HepG2 (cell line): ENCODE data around the gene FAM78B. TPM values are rescaled to one million over a fixed set of nuclear protein-coding genes. Genes with fewer than 3 reads are reported as not detected.

Experiments
- ATAC-seq: fragments of 200-7000 bp; cut with Tn5 transposase; 3 replicates; pipeline ENCODE4 v1.9.1; 2020; ENCODE audit warnings: mild to moderate bottlenecking, moderate library complexity
- BruUV-seq: library from RNA; stranded (reverse); fragments of 400-500 nt; replicated peaks from 2 replicates; lab custom pipeline; 2021; lab: Mats Ljungman, UMichigan
- CTCF ChIA-PET: fragments of 300-600 bp; formaldehyde crosslinking; extraction: SDS; loops from one replicate; lab custom pipeline; 2021; ENCODE audit warnings: low total read pairs, inconsistent platforms, low intra/inter-chr PET ratio; lab: Yijun Ruan, JAX
- POLR2A ChIA-PET: fragments of 350-600 bp; sonication (Branson Sonifier 250); formaldehyde crosslinking; loops from one replicate; lab custom pipeline; 2020; ENCODE audit warnings: antibody characterized with exemption, inconsistent platforms; lab: Yijun Ruan, JAX
- DNase-seq: peaks from one replicate; pipeline ENCODE4 v3.0.0-alpha.2; 2015; ENCODE audit warnings: low spot score
- FAIRE-seq: peaks from 3 replicates; lab custom pipeline; 2011; peaks lifted over from hg19 to GRCh38; lab: Jason Lieb, UNC
- H2AFZ ChIP-seq: one replicate; pipeline ENCODE4 v1.6.1; 2011; ENCODE audit warnings: low read length, inconsistent platforms
- H3K27ac ChIP-seq: fragments of 300-600 bp; 3 replicates; pipeline ENCODE4 v1.8.0; 2011; ENCODE audit warnings: mixed run types, mild to moderate bottlenecking, mixed read lengths, low read length, inconsistent platforms; ENCODE audit not compliant: insufficient read depth; ENCODE audit errors: extremely low read length
- H3K27me3 ChIP-seq, 2 experiments: fragments of 200-600 bp in 1 of 2; 2 replicates in 1 of 2; 3 replicates in 1 of 2; pipeline versions ENCODE4 v1.6.0 to v1.8.0; 2011; ENCODE audit warnings: low read length in 2 of 2, mild to moderate bottlenecking in 2 of 2, moderate library complexity in 2 of 2, inconsistent platforms in 1 of 2; ENCODE audit not compliant: insufficient read depth in 2 of 2, control insufficient read depth in 1 of 2
- H3K36me3 ChIP-seq, 2 experiments: fragments of 200-600 bp in 1 of 2; replicated peaks in 1 of 2; 2 replicates in 1 of 2; 3 replicates in 1 of 2; pipeline versions ENCODE4 v1.5.1 to v1.8.0; 2011; ENCODE audit warnings: low read length in 2 of 2, inconsistent platforms in 1 of 2; ENCODE audit not compliant: insufficient read depth in 2 of 2, control insufficient read depth in 1 of 2
- H3K4me1 ChIP-seq: 2 replicates; pipeline ENCODE4 v1.5.1; 2012; ENCODE audit warnings: low read length, inconsistent platforms; ENCODE audit not compliant: insufficient read depth
- H3K4me2 ChIP-seq: 2 replicates; pipeline ENCODE4 v1.6.0; 2011; ENCODE audit warnings: low read depth, low read length, inconsistent platforms
- H3K4me3 ChIP-seq, 3 experiments: fragments of 200-600 bp in 1 of 3; sonication (generic), shearing (Covaris generic) in 1 of 3; replicated peaks in 1 of 3; 2 replicates each; pipeline ENCODE4 v1.5.1; 2011 to 2016; ENCODE audit warnings: low read length in 3 of 3, inconsistent platforms in 2 of 3, low read depth in 2 of 3, mild to moderate bottlenecking in 2 of 3, control low read depth in 1 of 3, mixed read lengths in 1 of 3; ENCODE audit not compliant: insufficient read depth in 1 of 3
- H3K79me2 ChIP-seq: one replicate; pipeline ENCODE4 v1.6.1; 2011; ENCODE audit warnings: low read length, inconsistent platforms; ENCODE audit not compliant: insufficient read depth
- H3K9ac ChIP-seq: 2 replicates; pipeline ENCODE4 v1.6.0; 2011; ENCODE audit warnings: mild to moderate bottlenecking, low read depth, low read length, inconsistent platforms; ENCODE audit not compliant: insufficient read depth
- H3K9me3 ChIP-seq: 2 replicates; pipeline ENCODE4 v1.5.1; 2012; ENCODE audit warnings: mild to moderate bottlenecking, low read length
- H4K20me1 ChIP-seq: 2 replicates; pipeline ENCODE4 v1.6.0; 2011; ENCODE audit warnings: inconsistent platforms, mild to moderate bottlenecking, low read length, moderate library complexity; ENCODE audit not compliant: insufficient read depth
- CHD4 ChIP-seq: fragments of 200-600 bp; sonication (generic); IDR thresholded peaks from 2 replicates; pipeline ENCODE4 v1.7.0; 2017; ENCODE audit warnings: mild to moderate bottlenecking, low read length, borderline replicate concordance
- FLYWCH1 ChIP-seq: sonication (generic); formaldehyde crosslinking; IDR thresholded peaks from 2 replicates; pipeline ENCODE4 v1.8.1; 2023; ENCODE audit warnings: mild to moderate bottlenecking, missing genetic modification reagents
- RBAK ChIP-seq: sonication (generic); formaldehyde crosslinking; IDR thresholded peaks from 2 replicates; pipeline ENCODE4 v1.5.1; 2020; ENCODE audit warnings: mild to moderate bottlenecking, missing genetic modification reagents
- TEAD2 ChIP-seq: sonication (generic); formaldehyde crosslinking; IDR thresholded peaks from 2 replicates; pipeline ENCODE4 v1.9.0; 2021; ENCODE audit warnings: missing genetic modification reagents
- ZNF329 ChIP-seq: sonication (generic); formaldehyde crosslinking; IDR thresholded peaks from 2 replicates; pipeline ENCODE4 v1.9.0; 2021; ENCODE audit warnings: low read depth, mild to moderate bottlenecking, missing genetic modification reagents
- ZNF335 ChIP-seq: sonication (generic); formaldehyde crosslinking; IDR thresholded peaks from 2 replicates; pipeline ENCODE4 v1.4.0; 2020; ENCODE audit warnings: missing genetic modification reagents
- ZNF337 ChIP-seq: sonication (generic); formaldehyde crosslinking; IDR thresholded peaks from 2 replicates; pipeline ENCODE4 v1.5.1; 2020; ENCODE audit warnings: missing genetic modification reagents, low read depth, mild to moderate bottlenecking, borderline replicate concordance
- ZNF431 ChIP-seq: sonication (generic); formaldehyde crosslinking; IDR thresholded peaks from 2 replicates; pipeline ENCODE4 v1.9.0; 2022; ENCODE audit warnings: missing genetic modification reagents, low read depth, mild to moderate bottlenecking, borderline replicate concordance
- ZNF546 ChIP-seq: sonication (generic); formaldehyde crosslinking; conservative IDR thresholded peaks from 2 replicates; pipeline ENCODE4 v1.8.1; 2023; ENCODE audit warnings: mild to moderate bottlenecking, missing genetic modification reagents
- ZNF598 ChIP-seq: sonication (generic); formaldehyde crosslinking; IDR thresholded peaks from 2 replicates; pipeline ENCODE4 v1.5.1; 2020; ENCODE audit warnings: mild to moderate bottlenecking, missing genetic modification reagents, borderline replicate concordance
- WGBS: methylation state at CpG from one replicate; pipeline ENCODE4 v1.1.6; 2017; ENCODE audit warnings: low lambda C conversion rate; 5-methylcytosine and 5-hydroxymethylcytosine counted together
- in situ Hi-C: cut with HindIII; loops from 2 replicates; pipeline ENCODE4 v1.10.0; 2017; ENCODE audit warnings: low pct_unique_long_range_greater_than_20kb; ENCODE audit not compliant: extremely low pct_ligation_motif_present
- intact Hi-C: fragments of 100-400 bp; cut with micrococcal nuclease; formaldehyde crosslinking; loops from one replicate; pipeline ENCODE4 v1.10.0; 2022; ENCODE audit not compliant: unreplicated experiment
- polyA plus RNA-seq, 8 experiments: library from polyadenylated mRNA; depleted of rRNA in 3 of 8; stranded (reverse) in 7 of 8; unstranded in 1 of 8; fragments of >200 nt; fragmentation: Illumina TruSeq in 4 of 8; extraction: Trizol in 4 of 8; gene quantifications; 2 replicates each; pipeline versions ENCODE4 v1.2.1 to v1.2.3, GENCODE V29; 2011 to 2016; ENCODE audit warnings: low read depth in 4 of 8, missing spikeins in 1 of 8, mixed read lengths in 1 of 8; ENCODE audit not compliant: insufficient read depth in 1 of 8
- total RNA-seq, 5 experiments: library from RNA; depleted of rRNA; stranded (reverse); fragments of >200 nt; fragmentation: Illumina TruSeq; extraction: Trizol; gene quantifications; 2 replicates each; pipeline ENCODE4 v1.2.3, GENCODE V29; 2016; ENCODE audit warnings: low read depth in 1 of 5
- TF ChIP-seq, protein P1 (sequence below): IDR thresholded peaks from 2 replicates; pipeline ENCODE4 v1.6.1; 2016; ENCODE audit warnings: control low read depth
- TF ChIP-seq, protein P2 (sequence below): sonication (generic); formaldehyde crosslinking; IDR thresholded peaks from 2 replicates; pipeline ENCODE4; 2020; ENCODE audit warnings: missing genetic modification reagents, mild to moderate bottlenecking, borderline replicate concordance
- TF ChIP-seq, protein P3 (sequence below): sonication (generic); formaldehyde crosslinking; IDR thresholded peaks from 2 replicates; pipeline ENCODE4 v1.5.0; 2020; ENCODE audit warnings: mild to moderate bottlenecking, low read depth, missing genetic modification reagents, borderline replicate concordance

FAM78B gene
- total and polyA plus RNA-seq, 2 of the 13 experiments (the other 11 are each of a cell fraction or from before 2014, with no cell fraction given) = 0.22 to 0.31 TPM

DNA sequence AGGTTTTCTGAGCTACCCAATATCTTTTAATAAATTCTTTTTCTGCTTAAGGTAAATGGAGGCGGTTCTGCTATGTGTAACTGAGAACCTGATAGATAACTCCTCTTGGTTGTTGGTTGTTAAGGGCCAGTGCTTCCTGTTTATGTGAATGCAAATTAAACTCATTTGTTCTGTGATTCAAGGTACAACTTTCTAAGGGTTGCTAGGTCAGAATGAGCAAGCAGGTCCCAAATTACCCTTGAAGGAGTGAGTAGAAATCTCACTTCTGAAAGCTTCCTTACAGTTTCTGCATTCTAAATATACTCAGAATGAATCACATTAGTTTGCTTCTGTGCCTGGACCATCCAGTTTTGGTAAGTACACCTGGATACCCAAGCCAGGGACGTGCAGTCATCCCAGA lies 15.5 kb upstream of the FAM78B start:
- DNase-seq = no peak
- intact Hi-C loops (no loop called here), in situ Hi-C loops (no loop called here)
- FAIRE-seq = no peak
- TF ChIP-seq ZNF329 (no peak), ZNF546 (no peak), RBAK (no peak), FLYWCH1 (CRISPR knock-in tag) (no peak), ZNF335 (no peak)
- BruUV-seq = no TSS peak
- H3K4me1 ChIP-seq = no peaks in the 10 kb centered on the region
- H3K79me2 ChIP-seq = no peaks in the 10 kb centered on the region
- H4K20me1 ChIP-seq = no peaks in the 10 kb centered on the region
- no peak for ATAC-seq
- no peaks in the 10 kb centered on the region for H3K36me3 ChIP-seq
- H2AFZ ChIP-seq = no peak overlapping the region
- no peak overlapping the region for H3K9ac ChIP-seq
- no peak overlapping the region for H3K4me3 ChIP-seq
- H3K9me3 ChIP-seq = no peaks in the 10 kb centered on the region
- 0% methylated on average over 2 of the region's 2 CpGs for WGBS
- ChIA-PET CTCF (no interaction called here), POLR2A (no interaction called here)
- H3K27ac ChIP-seq = no peak overlapping the region
- H3K4me2 ChIP-seq = no peak overlapping the region
- peaks cover 0 to 3% of the 10 kb centered on the region in 2 experiments; a peak in 2 of 5 replicates for H3K27me3 ChIP-seq

DNA sequence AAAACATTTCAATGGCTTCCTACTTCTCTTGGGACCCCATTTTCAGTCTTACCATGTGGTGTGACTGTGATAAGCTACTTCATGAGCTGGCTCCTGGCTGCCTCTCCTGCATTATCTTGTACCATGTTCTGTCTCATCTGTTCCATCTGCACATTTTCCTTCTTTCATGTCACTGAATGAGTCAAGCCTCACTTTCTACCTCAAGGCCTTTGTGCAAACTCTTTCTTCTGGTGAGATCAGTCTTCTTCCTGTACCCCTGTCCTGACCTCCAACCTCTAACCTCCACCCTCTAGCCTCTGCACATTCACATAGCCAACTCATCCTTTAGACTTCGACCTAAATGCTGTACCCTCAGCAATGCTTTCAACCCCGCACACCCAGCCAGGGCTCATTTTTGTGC lies 9.6 kb upstream of the FAM78B start:
- no TSS peak for BruUV-seq
- Histone ChIP-seq H3K9me3 (no peaks in the 10 kb centered on the region), H3K4me3 (no peak overlapping the region), H2AFZ (no peak overlapping the region), H3K9ac (no peak overlapping the region), H3K79me2 (no peaks in the 10 kb centered on the region), H3K4me1 (no peaks in the 10 kb centered on the region), H3K36me3 (no peaks in the 10 kb centered on the region), H3K27ac (no peak overlapping the region), H3K4me2 (no peak overlapping the region), H4K20me1 (no peaks in the 10 kb centered on the region), H3K27me3 (peaks cover 0 to 3% of the 10 kb centered on the region in 2 experiments; a peak in 1 of 5 replicates)
- FAIRE-seq (no peak), DNase-seq (no peak), ATAC-seq (no peak)
- TF ChIP-seq ZNF337 (CRISPR knock-in tag) (no peak), ZNF598 (CRISPR knock-in tag) (no peak), ZNF431 (CRISPR knock-in tag) (no peak), CHD4 (no peak), TEAD2 (CRISPR knock-in tag) (no peak)
- TF ChIP-seq, protein P1, sequence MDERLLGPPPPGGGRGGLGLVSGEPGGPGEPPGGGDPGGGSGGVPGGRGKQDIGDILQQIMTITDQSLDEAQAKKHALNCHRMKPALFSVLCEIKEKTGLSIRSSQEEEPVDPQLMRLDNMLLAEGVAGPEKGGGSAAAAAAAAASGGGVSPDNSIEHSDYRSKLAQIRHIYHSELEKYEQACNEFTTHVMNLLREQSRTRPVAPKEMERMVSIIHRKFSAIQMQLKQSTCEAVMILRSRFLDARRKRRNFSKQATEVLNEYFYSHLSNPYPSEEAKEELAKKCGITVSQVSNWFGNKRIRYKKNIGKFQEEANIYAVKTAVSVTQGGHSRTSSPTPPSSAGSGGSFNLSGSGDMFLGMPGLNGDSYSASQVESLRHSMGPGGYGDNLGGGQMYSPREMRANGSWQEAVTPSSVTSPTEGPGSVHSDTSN (CRISPR knock-in tag) = no peak
- TF ChIP-seq, protein P2, sequence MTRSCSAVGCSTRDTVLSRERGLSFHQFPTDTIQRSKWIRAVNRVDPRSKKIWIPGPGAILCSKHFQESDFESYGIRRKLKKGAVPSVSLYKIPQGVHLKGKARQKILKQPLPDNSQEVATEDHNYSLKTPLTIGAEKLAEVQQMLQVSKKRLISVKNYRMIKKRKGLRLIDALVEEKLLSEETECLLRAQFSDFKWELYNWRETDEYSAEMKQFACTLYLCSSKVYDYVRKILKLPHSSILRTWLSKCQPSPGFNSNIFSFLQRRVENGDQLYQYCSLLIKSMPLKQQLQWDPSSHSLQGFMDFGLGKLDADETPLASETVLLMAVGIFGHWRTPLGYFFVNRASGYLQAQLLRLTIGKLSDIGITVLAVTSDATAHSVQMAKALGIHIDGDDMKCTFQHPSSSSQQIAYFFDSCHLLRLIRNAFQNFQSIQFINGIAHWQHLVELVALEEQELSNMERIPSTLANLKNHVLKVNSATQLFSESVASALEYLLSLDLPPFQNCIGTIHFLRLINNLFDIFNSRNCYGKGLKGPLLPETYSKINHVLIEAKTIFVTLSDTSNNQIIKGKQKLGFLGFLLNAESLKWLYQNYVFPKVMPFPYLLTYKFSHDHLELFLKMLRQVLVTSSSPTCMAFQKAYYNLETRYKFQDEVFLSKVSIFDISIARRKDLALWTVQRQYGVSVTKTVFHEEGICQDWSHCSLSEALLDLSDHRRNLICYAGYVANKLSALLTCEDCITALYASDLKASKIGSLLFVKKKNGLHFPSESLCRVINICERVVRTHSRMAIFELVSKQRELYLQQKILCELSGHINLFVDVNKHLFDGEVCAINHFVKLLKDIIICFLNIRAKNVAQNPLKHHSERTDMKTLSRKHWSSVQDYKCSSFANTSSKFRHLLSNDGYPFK (CRISPR knock-in tag) = no peak
- TF ChIP-seq, protein P3, sequence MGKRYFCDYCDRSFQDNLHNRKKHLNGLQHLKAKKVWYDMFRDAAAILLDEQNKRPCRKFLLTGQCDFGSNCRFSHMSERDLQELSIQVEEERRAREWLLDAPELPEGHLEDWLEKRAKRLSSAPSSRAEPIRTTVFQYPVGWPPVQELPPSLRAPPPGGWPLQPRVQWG = no peak
- WGBS = 31% methylated on average over 2 of the region's 2 CpGs
- ChIA-PET POLR2A (no interaction called here), CTCF (no interaction called here)
- intact Hi-C loops = no loop called here
- in situ Hi-C loops = no loop called here
